Measurements from ENCODE around the gene ASTN1. TPM values are rescaled to one million over a fixed set of nuclear protein-coding genes. Genes with fewer than 3 reads are reported as not detected.

Gene ASTN1
- total and polyA plus RNA-seq, 9 of the 15 experiments (the other 6 are each of a cell fraction or from before 2014, with no cell fraction given), result 0.05 to 0.22 (median 0.18) TPM

- TF ChIP-seq CHAMP1 (IDR thresholded peaks at IDR 0.05) (no peak), KAT2B (IDR thresholded peaks at IDR 0.05; ENCODE audit: low read depth, low read length) (no peak), RAD51 (IDR thresholded peaks at IDR 0.05; ENCODE audit: borderline replicate concordance, low read depth) (no peak), CSDE1 (IDR thresholded peaks at IDR 0.05) (no peak), RCOR1 (IDR thresholded peaks at IDR 0.05; ENCODE audit: borderline replicate concordance in 1 of 2, low read depth in 2 of 2, low read length in 2 of 2) (no peak), E4F1 (CRISPR knock-in tag; IDR thresholded peaks at IDR 0.05; ENCODE audit: borderline replicate concordance) (no peak), ZNF780A (CRISPR knock-in tag; IDR thresholded peaks at IDR 0.05) (no peak), MAFG (tag; conservative IDR thresholded peaks at IDR 0.05) (peak; percentile 34; the same call in 1 of the 2 replicates), COPS2 (conservative IDR thresholded peaks at IDR 0.05) (no peak), ZNF175 (CRISPR knock-in tag; IDR thresholded peaks at IDR 0.05; ENCODE audit: low read depth) (no peak), STAT5B (CRISPR knock-in tag; IDR thresholded peaks at IDR 0.05) (no peak), RBM25 (IDR thresholded peaks at IDR 0.05; ENCODE audit: low read depth, low read length, severe bottlenecking) (no peak), HBP1 (CRISPR knock-in tag; IDR thresholded peaks at IDR 0.05) (no peak), PTTG1 (tag; IDR thresholded peaks at IDR 0.05; ENCODE audit: low read depth) (no peak), ZNF431 (CRISPR knock-in tag; IDR thresholded peaks at IDR 0.05) (no peak), NCOA4 (IDR thresholded peaks at IDR 0.05; ENCODE audit: partially characterized antibody) (no peak), ZBTB17 (CRISPR knock-in tag; IDR thresholded peaks at IDR 0.05) (no peak), HMGN3 (IDR thresholded peaks at IDR 0.05; ENCODE audit: borderline replicate concordance, extremely low read depth, insufficient read length, low read depth, low read length) (no peak), ZNF76 (CRISPR knock-in tag; IDR thresholded peaks at IDR 0.05; ENCODE audit: borderline replicate concordance) (no peak)
These were observed 22.5 kb downstream of the ASTN1 start (continued) for GRCh38 chr1:177142010-177142409.

All from K562 (cell line).